ENCODE results near the gene RNF151. TPM values are rescaled to one million over a fixed set of nuclear protein-coding genes. Genes with fewer than 3 reads are reported as not detected.

Gene RNF151
- total and polyA plus RNA-seq, 8 donors, result 0.12 to 0.61 TPM; not detected in 6

DNA sequence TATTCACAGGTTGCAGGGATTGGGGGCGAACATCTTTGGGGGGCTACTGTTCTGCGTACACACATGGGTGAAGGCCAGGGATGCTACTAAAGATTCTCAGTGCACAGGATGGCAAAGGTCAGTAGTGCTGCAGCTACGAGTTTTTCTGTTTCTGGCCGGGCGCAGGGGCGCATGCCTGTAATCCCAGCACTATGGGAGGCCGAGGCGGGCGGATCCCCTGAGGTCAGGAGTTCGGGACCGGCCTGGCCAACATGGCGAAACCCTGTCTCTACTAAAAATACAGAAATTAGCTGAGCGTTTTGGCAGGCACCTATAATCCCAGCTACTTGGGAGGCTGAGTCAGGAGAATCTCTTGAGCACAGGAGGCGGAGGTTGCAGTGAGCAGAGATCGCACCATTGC, 46.9 kb downstream of the RNF151 start:
- TF ChIP-seq, protein P1, sequence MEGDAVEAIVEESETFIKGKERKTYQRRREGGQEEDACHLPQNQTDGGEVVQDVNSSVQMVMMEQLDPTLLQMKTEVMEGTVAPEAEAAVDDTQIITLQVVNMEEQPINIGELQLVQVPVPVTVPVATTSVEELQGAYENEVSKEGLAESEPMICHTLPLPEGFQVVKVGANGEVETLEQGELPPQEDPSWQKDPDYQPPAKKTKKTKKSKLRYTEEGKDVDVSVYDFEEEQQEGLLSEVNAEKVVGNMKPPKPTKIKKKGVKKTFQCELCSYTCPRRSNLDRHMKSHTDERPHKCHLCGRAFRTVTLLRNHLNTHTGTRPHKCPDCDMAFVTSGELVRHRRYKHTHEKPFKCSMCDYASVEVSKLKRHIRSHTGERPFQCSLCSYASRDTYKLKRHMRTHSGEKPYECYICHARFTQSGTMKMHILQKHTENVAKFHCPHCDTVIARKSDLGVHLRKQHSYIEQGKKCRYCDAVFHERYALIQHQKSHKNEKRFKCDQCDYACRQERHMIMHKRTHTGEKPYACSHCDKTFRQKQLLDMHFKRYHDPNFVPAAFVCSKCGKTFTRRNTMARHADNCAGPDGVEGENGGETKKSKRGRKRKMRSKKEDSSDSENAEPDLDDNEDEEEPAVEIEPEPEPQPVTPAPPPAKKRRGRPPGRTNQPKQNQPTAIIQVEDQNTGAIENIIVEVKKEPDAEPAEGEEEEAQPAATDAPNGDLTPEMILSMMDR (IDR thresholded peaks at IDR 0.05), result no peak
- ATAC-seq (no peak), DNase-seq (no peak), FAIRE-seq (no peak)
- no peaks in the 10 kb centered on the region for H3K27me3 ChIP-seq
- peaks cover 0 to 5% (median 0%) of the 10 kb centered on the region in 3 donors for H3K4me1 ChIP-seq
- intact Hi-C loops (cut with DNase I), result no loop called here
- no peaks in the 10 kb centered on the region for H3K36me3 ChIP-seq
- H3K27ac ChIP-seq, result no peak overlapping the region
- H3K4me3 ChIP-seq, result no peak overlapping the region
- 88 to 89% methylated on average over 15 of the region's 15 CpGs for WGBS, 2 donors
- H3K9me3 ChIP-seq, result no peaks in the 10 kb centered on the region

- peaks cover 0 to 5% (median 0%) of the 10 kb centered on the region in 4 donors for H3K27me3 ChIP-seq
These were observed 48.7 kb downstream of the RNF151 start for GRCh38 chr16:2015117-2015946.

DNA sequence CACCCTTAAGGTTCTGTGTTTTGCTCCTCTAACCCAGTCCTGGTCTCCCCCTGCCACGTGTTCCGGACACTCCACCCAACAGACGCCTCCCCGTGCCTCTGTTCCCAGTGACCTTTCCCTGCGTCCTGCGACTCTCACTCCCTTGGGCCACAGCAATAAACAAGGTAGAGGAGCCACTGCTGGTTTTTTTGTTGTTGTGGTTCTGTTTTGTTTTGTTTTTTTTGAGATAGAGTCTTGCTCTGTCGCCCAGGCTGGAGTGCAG, 49.2 kb downstream of the RNF151 start:
- H3K4me1 ChIP-seq, result peaks cover 0 to 10% (median 4%) of the 10 kb centered on the region in 3 donors
- no peak overlapping the region for H3K4me3 ChIP-seq
- TF ChIP-seq, protein P1 (IDR thresholded peaks at IDR 0.05), result no peak
- H3K9me3 ChIP-seq, result no peaks in the 10 kb centered on the region
- WGBS, 2 donors, result 86 to 89% methylated on average over 7 of the region's 7 CpGs
- H3K36me3 ChIP-seq, result no peaks in the 10 kb centered on the region
- H3K27ac ChIP-seq, result no peak overlapping the region
- FAIRE-seq (no peak), DNase-seq (no peak), ATAC-seq (no peak)
- H3K27me3 ChIP-seq, result peaks cover 0 to 7% (median 0%) of the 10 kb centered on the region in 4 donors
- intact Hi-C loops (cut with DNase I), result no loop called here

More at GRCh38 chr16:2015117-2015946, 48.7 kb downstream of the RNF151 start:
- H3K4me3 ChIP-seq, result no peak overlapping the region
- peak in 2 of 4 donors; percentile 11 to 28 for ATAC-seq
- TF ChIP-seq, protein P1 (IDR thresholded peaks at IDR 0.05), result no peak
- 84 to 87% methylated on average over 24 of the region's 24 CpGs for WGBS, 2 donors
- intact Hi-C loops (cut with DNase I), result no loop called here
- no peaks in the 10 kb centered on the region for H3K9me3 ChIP-seq
- no peaks in the 10 kb centered on the region for H3K36me3 ChIP-seq
- peaks cover under 1 to 8% (median 1%) of the 10 kb centered on the region in 3 donors for H3K4me1 ChIP-seq
- H3K27ac ChIP-seq, result no peak overlapping the region
- DNase-seq, result no peak
- no peak for FAIRE-seq

- H3K4me3 ChIP-seq, result no peak overlapping the region
- DNase-seq (peak in 1 of 6 donors; percentile 47), ATAC-seq (no peak), FAIRE-seq (no peak)
- H3K36me3 ChIP-seq, result no peaks in the 10 kb centered on the region
- intact Hi-C loops (cut with DNase I), result no loop called here
- H3K27me3 ChIP-seq, result peaks cover 0 to 7% (median 0%) of the 10 kb centered on the region in 4 donors
- peaks cover 0 to 10% (median 4%) of the 10 kb centered on the region in 3 donors for H3K4me1 ChIP-seq
- TF ChIP-seq, protein P1 (IDR thresholded peaks at IDR 0.05), result no peak
- no peaks in the 10 kb centered on the region for H3K9me3 ChIP-seq
- 49 to 50% methylated on average over 13 of the region's 13 CpGs for WGBS, 2 donors
- no peak overlapping the region for H3K27ac ChIP-seq
These were observed 49.8 kb downstream of the RNF151 start for GRCh38 chr16:2016407-2016922.

Other genes with a start within 250 kb of the RNF151 start
- 10 to 100 TPM; 27.4 to 37.8 (median 30.4) TPM for gene NME3, start 195.3 kb upstream of the RNF151 start, total RNA-seq
- 100 to 1,000 TPM; 232 to 297 TPM for gene NME3, start 195.3 kb upstream of the RNF151 start, polyA plus RNA-seq
- 1 to 10 TPM; 4.7 to 10.0 (median 6.8) TPM for gene EME2, start 194.0 kb upstream of the RNF151 start, total RNA-seq
- gene EME2, start 194.0 kb upstream of the RNF151 start, polyA plus RNA-seq, result 10 to 100 TPM; 18.4 to 37.9 TPM
- gene MRPS34, start 193.7 kb upstream of the RNF151 start, total RNA-seq, result 10 to 100 TPM; 42.4 to 74.5 (median 54.7) TPM
- 10 to 100 TPM; 76.0 to 84.1 TPM for gene MRPS34, start 193.7 kb upstream of the RNF151 start, polyA plus RNA-seq
- gene SPSB3, start 184.3 kb upstream of the RNF151 start, total RNA-seq, result 10 to 100 TPM; 19.2 to 41.3 (median 37.2) TPM
- gene SPSB3, start 184.3 kb upstream of the RNF151 start, polyA plus RNA-seq, result 100 to 1,000 TPM; 161 to 223 TPM
- gene NUBP2, start 183.9 kb upstream of the RNF151 start, total RNA-seq, result 10 to 100 TPM; 20.4 to 42.5 (median 25.6) TPM
- 10 to 100 TPM; 55.7 to 58.8 TPM for gene NUBP2, start 183.9 kb upstream of the RNF151 start, polyA plus RNA-seq
- 1 to 10 TPM; 1.0 to 3.8 (median 2.3) TPM for gene IGFALS, start 173.2 kb upstream of the RNF151 start, total RNA-seq
- gene IGFALS, start 173.2 kb upstream of the RNF151 start, polyA plus RNA-seq, result 1 to 10 TPM; 4.4 to 8.2 TPM
- gene HAGH, start 140.0 kb upstream of the RNF151 start, total RNA-seq, result 10 to 100 TPM; 26.6 to 39.5 (median 34.6) TPM
- 10 to 100 TPM; 57.9 to 63.7 TPM for gene HAGH, start 140.0 kb upstream of the RNF151 start, polyA plus RNA-seq
- 10 to 100 TPM in 3 of 6 donors, 1 to 10 TPM in 3; 5.1 to 14.4 (median 10.2) TPM for gene FAHD1, start 139.7 kb upstream of the RNF151 start, total RNA-seq
- 10 to 100 TPM; 12.4 to 12.7 TPM for gene FAHD1, start 139.7 kb upstream of the RNF151 start, polyA plus RNA-seq
- gene MEIOB, start 94.7 kb upstream of the RNF151 start, total RNA-seq, result under 1 TPM in 1 of 6 donors, not detected in 5; 0.44 TPM
- under 1 TPM in 1 of 2 donors, not detected in 1; 0.26 TPM for gene MEIOB, start 94.7 kb upstream of the RNF151 start, polyA plus RNA-seq
- gene HS3ST6, start 48.4 kb upstream of the RNF151 start, total RNA-seq, result not detected
- gene HS3ST6, start 48.4 kb upstream of the RNF151 start, polyA plus RNA-seq, result under 1 TPM in 1 of 2 donors, not detected in 1; 0.11 TPM
- 10 to 100 TPM; 29.7 to 77.4 (median 57.0) TPM for gene MSRB1, start 23.7 kb upstream of the RNF151 start, total RNA-seq
- gene MSRB1, start 23.7 kb upstream of the RNF151 start, polyA plus RNA-seq, result 10 to 100 TPM; 47.0 to 94.4 TPM
- gene RPL3L, start 12.2 kb upstream of the RNF151 start, total RNA-seq, result 10 to 100 TPM in 3 of 6 donors, under 1 TPM in 2, not detected in 1; 0.09 to 35.3 (median 11.0) TPM
- gene RPL3L, start 12.2 kb upstream of the RNF151 start, polyA plus RNA-seq, result 10 to 100 TPM in 1 of 2 donors, under 1 TPM in 1; 0.05 to 11.3 TPM
- gene NDUFB10, start 7.3 kb upstream of the RNF151 start, total RNA-seq, result 10 to 100 TPM; 54.0 to 72.1 (median 58.7) TPM
- gene NDUFB10, start 7.3 kb upstream of the RNF151 start, polyA plus RNA-seq, result 100 to 1,000 TPM in 1 of 2 donors, 10 to 100 TPM in 1; 84.2 to 108 TPM
- gene RPS2, start 2.0 kb upstream of the RNF151 start, total RNA-seq, result 1,000 to 10,000 TPM; 1,316 to 3,013 (median 1,806) TPM
- gene RPS2, start 2.0 kb upstream of the RNF151 start, polyA plus RNA-seq, result 1,000 to 10,000 TPM; 1,574 to 3,219 TPM
- gene TBL3, start 5.2 kb downstream of the RNF151 start, total RNA-seq, result 10 to 100 TPM; 14.7 to 23.5 (median 19.4) TPM
- 10 to 100 TPM; 55.8 to 63.7 TPM for gene TBL3, start 5.2 kb downstream of the RNF151 start, polyA plus RNA-seq
- gene NOXO1, start 14.6 kb downstream of the RNF151 start, total RNA-seq, result under 1 TPM in 5 of 6 donors, not detected in 1; 0.35 to 0.69 (median 0.52) TPM
- 1 to 10 TPM in 1 of 2 donors, under 1 TPM in 1; 0.70 to 1.6 TPM for gene NOXO1, start 14.6 kb downstream of the RNF151 start, polyA plus RNA-seq
- gene GFER, start 17.3 kb downstream of the RNF151 start, total RNA-seq, result 10 to 100 TPM; 17.1 to 31.9 (median 25.9) TPM
- gene GFER, start 17.3 kb downstream of the RNF151 start, polyA plus RNA-seq, result 10 to 100 TPM; 25.7 to 62.0 TPM
- 1 to 10 TPM in 1 of 6 donors, under 1 TPM in 5; 0.19 to 1.5 (median 0.55) TPM for gene SYNGR3, start 23.1 kb downstream of the RNF151 start, total RNA-seq
- 1 to 10 TPM in 1 of 2 donors, under 1 TPM in 1; 0.57 to 3.1 TPM for gene SYNGR3, start 23.1 kb downstream of the RNF151 start, polyA plus RNA-seq
- gene ZNF598, start 43.0 kb downstream of the RNF151 start, total RNA-seq, result 10 to 100 TPM; 26.0 to 93.6 (median 42.4) TPM
- 10 to 100 TPM; 71.0 to 73.5 TPM for gene ZNF598, start 43.0 kb downstream of the RNF151 start, polyA plus RNA-seq
- gene NPW, start 52.9 kb downstream of the RNF151 start, total RNA-seq, result 1 to 10 TPM in 2 of 6 donors, under 1 TPM in 4; 0.43 to 1.9 (median 0.50) TPM
- 1 to 10 TPM; 1.3 to 2.7 TPM for gene NPW, start 52.9 kb downstream of the RNF151 start, polyA plus RNA-seq
- 10 to 100 TPM; 14.7 to 28.9 (median 23.0) TPM for gene NHERF2, start 60.0 kb downstream of the RNF151 start, total RNA-seq
- gene NHERF2, start 60.0 kb downstream of the RNF151 start, polyA plus RNA-seq, result 100 to 1,000 TPM in 1 of 2 donors, 10 to 100 TPM in 1; 60.7 to 144 TPM
- 10 to 100 TPM in 1 of 6 donors, 1 to 10 TPM in 5; 5.2 to 10.4 (median 8.4) TPM for gene NTHL1, start 81.0 kb downstream of the RNF151 start, total RNA-seq
- 10 to 100 TPM; 22.1 to 22.8 TPM for gene NTHL1, start 81.0 kb downstream of the RNF151 start, polyA plus RNA-seq
- gene TSC2, start 81.1 kb downstream of the RNF151 start, total RNA-seq, result 10 to 100 TPM; 51.0 to 91.7 (median 77.6) TPM
- gene TSC2, start 81.1 kb downstream of the RNF151 start, polyA plus RNA-seq, result 100 to 1,000 TPM; 119 to 172 TPM
- 10 to 100 TPM; 29.8 to 50.5 (median 39.5) TPM for gene PKD1, start 169.0 kb downstream of the RNF151 start, total RNA-seq
- gene PKD1, start 169.0 kb downstream of the RNF151 start, polyA plus RNA-seq, result 100 to 1,000 TPM in 1 of 2 donors, 10 to 100 TPM in 1; 68.6 to 127 TPM
- 10 to 100 TPM; 19.2 to 36.8 (median 28.4) TPM for gene RAB26, start 181.8 kb downstream of the RNF151 start, total RNA-seq
- 100 to 1,000 TPM; 161 to 255 TPM for gene RAB26, start 181.8 kb downstream of the RNF151 start, polyA plus RNA-seq
- gene TRAF7, start 188.9 kb downstream of the RNF151 start, total RNA-seq, result 10 to 100 TPM; 25.3 to 45.1 (median 40.8) TPM
- gene TRAF7, start 188.9 kb downstream of the RNF151 start, polyA plus RNA-seq, result 10 to 100 TPM; 24.5 to 30.1 TPM
- 1 to 10 TPM in 2 of 6 donors, under 1 TPM in 4; 0.61 to 1.7 (median 0.81) TPM for gene CASKIN1, start 229.7 kb downstream of the RNF151 start, total RNA-seq
- 1 to 10 TPM; 1.5 to 2.1 TPM for gene CASKIN1, start 229.7 kb downstream of the RNF151 start, polyA plus RNA-seq
- 10 to 100 TPM; 16.6 to 27.0 (median 19.1) TPM for gene MLST8, start 238.6 kb downstream of the RNF151 start, total RNA-seq
- 10 to 100 TPM; 59.3 to 62.8 TPM for gene MLST8, start 238.6 kb downstream of the RNF151 start, polyA plus RNA-seq
- 1 to 10 TPM; 1.0 to 2.4 (median 2.0) TPM for gene BRICD5, start 244.0 kb downstream of the RNF151 start, total RNA-seq
- gene BRICD5, start 244.0 kb downstream of the RNF151 start, polyA plus RNA-seq, result 10 to 100 TPM in 1 of 2 donors, 1 to 10 TPM in 1; 8.9 to 24.5 TPM
- 1 to 10 TPM; 2.9 to 5.8 (median 3.7) TPM for gene PGP, start 248.0 kb downstream of the RNF151 start, total RNA-seq
- gene PGP, start 248.0 kb downstream of the RNF151 start, polyA plus RNA-seq, result 10 to 100 TPM in 1 of 2 donors, 1 to 10 TPM in 1; 8.9 to 10.2 TPM

Data from pancreas (tissue), 10 donors.